Smooth muscle cell (in vitro differentiated cells): ENCODE measurements around the gene BUD23. TPM values are rescaled to one million over a fixed set of nuclear protein-coding genes. Genes with fewer than 3 reads are reported as not detected.

Experiments
- DNase-seq: peaks from one replicate; lab custom pipeline; 2025; ENCODE audit not compliant: unreplicated experiment; lab: John Stamatoyannopoulos, UW
- H2AFZ ChIP-seq: fragments of 200-600 bp; sonication (generic); 2 replicates; pipeline ENCODE4 v1.6.0; 2016; ENCODE audit warnings: antibody characterized with exemption, low read depth, mild to moderate bottlenecking
- H3F3A ChIP-seq: fragments of 200-600 bp; sonication (generic); 2 replicates; pipeline ENCODE4 v1.6.0; 2017; ENCODE audit warnings: antibody characterized with exemption, low read depth
- H3K27ac ChIP-seq: fragments of 200-600 bp; sonication (generic); 2 replicates; pipeline ENCODE4 v1.5.1; 2016; ENCODE audit warnings: low read depth, mild to moderate bottlenecking
- H3K27me3 ChIP-seq: fragments of 200-600 bp; sonication (generic); 2 replicates; pipeline ENCODE4 v1.6.1; 2016; ENCODE audit warnings: low read depth, mild to moderate bottlenecking
- H3K36me3 ChIP-seq: fragments of 200-600 bp; sonication (generic); 2 replicates; pipeline ENCODE4 v1.5.1; 2016; ENCODE audit warnings: low read depth
- H3K4me1 ChIP-seq: fragments of 200-600 bp; sonication (generic); 2 replicates; pipeline ENCODE4 v1.5.1; 2016; ENCODE audit warnings: low read depth
- H3K4me2 ChIP-seq: fragments of 200-600 bp; sonication (generic); 2 replicates; pipeline ENCODE4 v1.6.0; 2016; ENCODE audit warnings: mild to moderate bottlenecking
- H3K4me3 ChIP-seq: fragments of 200-600 bp; sonication (generic); 2 replicates; pipeline ENCODE4 v1.5.1; 2016; ENCODE audit warnings: mild to moderate bottlenecking
- H3K79me2 ChIP-seq: fragments of 200-600 bp; sonication (generic); 2 replicates; pipeline ENCODE4 v1.6.0; 2016; ENCODE audit warnings: low read depth, mild to moderate bottlenecking
- H3K9ac ChIP-seq: fragments of 200-600 bp; sonication (generic); 2 replicates; pipeline ENCODE4 v1.6.0; 2016; ENCODE audit warnings: low read depth
- H3K9me3 ChIP-seq: fragments of 200-600 bp; sonication (generic); replicated peaks from 2 replicates; pipeline ENCODE4 v1.5.1; 2016; ENCODE audit warnings: low read depth
- H4K20me1 ChIP-seq: fragments of 200-600 bp; sonication (generic); 2 replicates; pipeline ENCODE4 v1.6.0; 2016; ENCODE audit warnings: low read depth
- WGBS: methylation state at CpG from one replicate; pipeline ENCODE4 v1.1.7; 2016; ENCODE audit warnings: low lambda C conversion rate; 5-methylcytosine and 5-hydroxymethylcytosine counted together
- polyA plus RNA-seq: library from polyadenylated mRNA; unstranded; fragments of >200 nt; fragmentation: Nextera tagmentation; extraction: Ambion mirVana; gene quantifications from 2 replicates; pipeline ENCODE4 v1.2.1, GENCODE V29; 2016
- total RNA-seq: library from RNA; depleted of rRNA; stranded (reverse); fragments of >200 nt; gene quantifications from 2 replicates; pipeline ENCODE4 v1.2.3, GENCODE V29; 2014
- TF ChIP-seq, protein P1 (sequence below): fragments of 200-600 bp; sonication (generic); IDR thresholded peaks from 2 replicates; pipeline ENCODE4 v1.5.1; 2017; ENCODE audit warnings: borderline replicate concordance, mild to moderate bottlenecking, antibody characterized with exemption; ENCODE audit not compliant: insufficient read depth, poor library complexity, severe bottlenecking

BUD23 gene
- total and polyA plus RNA-seq, 2 experiments from 2014 or later = 43.0 to 116 TPM

- Histone ChIP-seq H3K27me3 (no peaks in the 10 kb centered on the region), H3K4me2 (no peak overlapping the region), H3K79me2 (peaks cover 6% of the 10 kb centered on the region), H3K4me3 (no peak overlapping the region), H3F3A (no peaks in the 10 kb centered on the region), H3K9ac (no peak overlapping the region), H3K36me3 (no peaks in the 10 kb centered on the region), H4K20me1 (no peaks in the 10 kb centered on the region), H2AFZ (no peak overlapping the region), H3K9me3 (no peaks in the 10 kb centered on the region), H3K4me1 (no peaks in the 10 kb centered on the region), H3K27ac (no peak overlapping the region)
- TF ChIP-seq, protein P1, sequence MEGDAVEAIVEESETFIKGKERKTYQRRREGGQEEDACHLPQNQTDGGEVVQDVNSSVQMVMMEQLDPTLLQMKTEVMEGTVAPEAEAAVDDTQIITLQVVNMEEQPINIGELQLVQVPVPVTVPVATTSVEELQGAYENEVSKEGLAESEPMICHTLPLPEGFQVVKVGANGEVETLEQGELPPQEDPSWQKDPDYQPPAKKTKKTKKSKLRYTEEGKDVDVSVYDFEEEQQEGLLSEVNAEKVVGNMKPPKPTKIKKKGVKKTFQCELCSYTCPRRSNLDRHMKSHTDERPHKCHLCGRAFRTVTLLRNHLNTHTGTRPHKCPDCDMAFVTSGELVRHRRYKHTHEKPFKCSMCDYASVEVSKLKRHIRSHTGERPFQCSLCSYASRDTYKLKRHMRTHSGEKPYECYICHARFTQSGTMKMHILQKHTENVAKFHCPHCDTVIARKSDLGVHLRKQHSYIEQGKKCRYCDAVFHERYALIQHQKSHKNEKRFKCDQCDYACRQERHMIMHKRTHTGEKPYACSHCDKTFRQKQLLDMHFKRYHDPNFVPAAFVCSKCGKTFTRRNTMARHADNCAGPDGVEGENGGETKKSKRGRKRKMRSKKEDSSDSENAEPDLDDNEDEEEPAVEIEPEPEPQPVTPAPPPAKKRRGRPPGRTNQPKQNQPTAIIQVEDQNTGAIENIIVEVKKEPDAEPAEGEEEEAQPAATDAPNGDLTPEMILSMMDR = no peak
- no peak for DNase-seq
- WGBS = 98% methylated on average over 3 of the region's 3 CpGs
Observed at GRCh38 chr7:73723813-73724212, 40.4 kb downstream of the BUD23 start.

DNA sequence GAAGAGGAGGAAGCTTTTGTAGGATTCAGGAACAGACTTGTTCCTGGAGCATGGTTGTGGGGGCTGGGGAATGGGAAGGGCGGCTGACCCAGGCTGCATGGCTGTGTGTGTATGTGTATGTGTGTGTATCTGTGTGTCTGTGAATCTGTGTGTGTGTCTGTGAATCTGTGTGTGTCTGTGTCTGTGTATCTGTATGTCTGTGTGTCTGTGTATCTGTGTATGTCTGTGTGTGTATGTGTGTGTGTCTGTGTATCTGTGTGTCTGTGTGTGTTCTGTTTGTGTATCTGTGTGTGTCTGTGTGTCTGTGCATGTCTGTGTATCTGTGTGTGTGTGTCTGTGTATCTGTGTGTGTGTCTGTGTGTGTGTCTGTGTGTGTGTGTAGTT is 42.7 kb downstream of the BUD23 start:
- no peaks in the 10 kb centered on the region for H3K27me3 ChIP-seq
- no peak overlapping the region for H3K9ac ChIP-seq
- no peaks in the 10 kb centered on the region for H3F3A ChIP-seq
- H3K79me2 ChIP-seq = no peaks in the 10 kb centered on the region
- no peaks in the 10 kb centered on the region for H4K20me1 ChIP-seq
- no peaks in the 10 kb centered on the region for H3K9me3 ChIP-seq
- no peaks in the 10 kb centered on the region for H3K36me3 ChIP-seq
- TF ChIP-seq, protein P1 = no peak
- no peaks in the 10 kb centered on the region for H3K4me1 ChIP-seq
- 90% methylated on average over 1 of the region's 1 CpG for WGBS
- H3K4me2 ChIP-seq = no peak overlapping the region
- H3K27ac ChIP-seq = no peak overlapping the region
- no peak overlapping the region for H3K4me3 ChIP-seq
- no peak overlapping the region for H2AFZ ChIP-seq
- DNase-seq = no peak

- Histone ChIP-seq H4K20me1 (no peaks in the 10 kb centered on the region), H3F3A (no peaks in the 10 kb centered on the region), H3K9me3 (no peaks in the 10 kb centered on the region), H3K4me3 (no peak overlapping the region), H3K9ac (no peak overlapping the region), H3K27ac (no peak overlapping the region), H3K27me3 (no peaks in the 10 kb centered on the region), H3K4me1 (no peaks in the 10 kb centered on the region), H3K4me2 (no peak overlapping the region), H3K79me2 (no peaks in the 10 kb centered on the region), H3K36me3 (no peaks in the 10 kb centered on the region), H2AFZ (no peak overlapping the region)
- 75% methylated on average over 3 of the region's 3 CpGs for WGBS
- TF ChIP-seq, protein P1 = no peak
- DNase-seq = no peak
Observed at GRCh38 chr7:73727952-73728351, 44.6 kb downstream of the BUD23 start.

DNA sequence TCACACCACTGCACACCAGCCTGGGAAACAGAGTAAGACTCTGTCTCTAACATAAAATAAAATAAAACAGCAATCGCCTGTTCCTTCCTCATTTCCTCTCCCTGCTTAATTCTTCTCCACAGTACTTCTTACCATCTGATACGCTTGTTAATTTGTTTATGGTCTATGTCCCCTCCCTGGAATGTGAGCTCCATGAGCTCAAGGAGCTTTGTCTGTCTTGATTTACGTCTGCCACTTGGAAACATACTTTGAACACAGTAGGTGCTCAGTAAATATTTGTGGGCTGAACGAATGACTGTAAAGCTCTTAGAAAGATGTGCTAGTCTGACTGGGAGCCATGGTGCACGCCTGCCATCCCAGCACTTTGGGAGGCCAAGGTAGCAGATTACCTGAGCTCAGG is 45.2 kb downstream of the BUD23 start:
- H3K4me1 ChIP-seq = no peaks in the 10 kb centered on the region

More for the DNA sequence above, 45.2 kb downstream of the BUD23 start:
- Histone ChIP-seq H3K27me3 (no peaks in the 10 kb centered on the region), H4K20me1 (no peaks in the 10 kb centered on the region), H3F3A (no peaks in the 10 kb centered on the region), H3K27ac (no peak overlapping the region), H3K4me2 (no peak overlapping the region), H2AFZ (no peak overlapping the region), H3K9me3 (no peaks in the 10 kb centered on the region), H3K36me3 (no peaks in the 10 kb centered on the region), H3K9ac (no peak overlapping the region), H3K4me3 (no peak overlapping the region), H3K79me2 (no peaks in the 10 kb centered on the region)
- TF ChIP-seq, protein P1 = no peak
- 78% methylated on average over 5 of the region's 5 CpGs for WGBS
- no peak for DNase-seq
